ENCODE data around the gene AOC2. TPM values are rescaled to one million over a fixed set of nuclear protein-coding genes. Genes with fewer than 3 reads are reported as not detected.

Gene AOC2
- total and polyA plus RNA-seq, 10 of the 15 experiments (the other 5 are each of a cell fraction or from before 2014, with no cell fraction given): 0.08 to 1.9 (median 0.62) TPM

DNA sequence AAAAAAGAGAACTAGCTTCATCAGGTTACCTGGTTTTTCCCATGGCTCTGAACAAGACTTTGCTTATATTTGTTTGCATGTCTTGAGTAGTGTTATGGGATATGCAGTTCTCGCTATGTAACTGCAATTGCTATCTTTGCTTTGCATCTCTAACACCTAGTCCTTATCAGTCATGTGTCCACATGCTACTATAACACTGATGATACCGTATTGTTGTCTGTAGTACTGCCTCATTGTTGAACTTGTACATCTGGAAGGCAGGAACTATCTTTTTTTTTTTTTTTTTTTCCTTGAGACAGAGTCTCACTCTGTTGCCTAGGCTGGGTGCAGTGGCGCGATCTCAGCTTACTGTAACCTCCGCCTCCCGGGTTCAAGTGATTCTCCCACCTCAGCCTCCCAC lies 8.6 kb upstream of the AOC2 start:
- DNase-seq (ENCODE audit: low read depth, low spot score) (no peak), FAIRE-seq (no peak), ATAC-seq (no peak)
- Histone ChIP-seq H3K36me3 (ENCODE audit: control insufficient read depth in 2 of 2, insufficient read depth in 2 of 2, low read length in 1 of 2) (peaks cover 2 to 23% of the 10 kb centered on the region in 2 experiments; a peak in 3 of 4 replicates), H3K4me2 (ENCODE audit: control insufficient read depth, insufficient read depth) (no peak overlapping the region), H3K27me3 (replicated peaks in 1 of 2; ENCODE audit: control insufficient read depth in 2 of 2, insufficient read depth in 2 of 2, low read length in 1 of 2) (no peaks in the 10 kb centered on the region), H4K20me1 (ENCODE audit: control insufficient read depth, insufficient read depth) (no peaks in the 10 kb centered on the region), H2AFZ (ENCODE audit: control insufficient read depth, low read depth, low read length) (no peak overlapping the region), H3K9me3 (replicated peaks; ENCODE audit: control insufficient read depth, insufficient read depth, low read length) (no peaks in the 10 kb centered on the region; the same call in 2 of the 3 replicates), H3K4me3 (no peak overlapping the region), H3K27ac (ENCODE audit: control insufficient read depth, insufficient read depth) (no peak overlapping the region), H3K79me2 (ENCODE audit: control insufficient read depth, insufficient read depth, low read length) (peaks cover 30% of the 10 kb centered on the region), H3K4me1 (ENCODE audit: control insufficient read depth, insufficient read depth, low read length) (peaks cover 5% of the 10 kb centered on the region; the same call in 1 of the 2 replicates), H3K9ac (ENCODE audit: control insufficient read depth, insufficient read depth, low read length) (no peak overlapping the region)
- in situ Hi-C loops (cut with MboI) (no loop called here), intact Hi-C loops (cut with micrococcal nuclease; ENCODE audit: unreplicated experiment) (no loop called here)
- BruUV-seq (replicated peaks): no TSS peak
- ChIA-PET POLR2A (interaction anchor here (0.6 to 0.8 kb wide), 2 partner anchors 11 to 40 kb away, joined by 3 to 4 read pairs; partner anchors contain the start of gene BECN1), SMC1A (ENCODE audit: uncharacterized antibody, unreplicated experiment) (interaction anchor here (0.6 to 1.6 kb wide), 4 partner anchors 11 to 163 kb away, joined by 3 to 4 read pairs (median 4); partner anchors contain the start of gene RPL27), CTCF (interaction anchor here (0.7 to 6.8 kb wide), 5 partner anchors 10 to 162 kb away, joined by 3 to 81 read pairs (median 5); partner anchors contain the start of genes BECN1 and RPL27), RAD21 (ENCODE audit: unreplicated experiment) (no interaction called here)
- TF ChIP-seq IKZF1 (conservative IDR thresholded peaks at IDR 0.05) (no peak), POLR2AphosphoS5 (IDR thresholded peaks at IDR 0.05; ENCODE audit: low read length) (0 out of 2 replicates have a peak, but pooled peaks have one; percentile 34)
- 89% methylated on average over 6 of the region's 6 CpGs for WGBS (ENCODE audit: insufficient coverage, insufficient replicate concordance, low lambda C conversion rate, missing lambda C conversion rate)

DNA sequence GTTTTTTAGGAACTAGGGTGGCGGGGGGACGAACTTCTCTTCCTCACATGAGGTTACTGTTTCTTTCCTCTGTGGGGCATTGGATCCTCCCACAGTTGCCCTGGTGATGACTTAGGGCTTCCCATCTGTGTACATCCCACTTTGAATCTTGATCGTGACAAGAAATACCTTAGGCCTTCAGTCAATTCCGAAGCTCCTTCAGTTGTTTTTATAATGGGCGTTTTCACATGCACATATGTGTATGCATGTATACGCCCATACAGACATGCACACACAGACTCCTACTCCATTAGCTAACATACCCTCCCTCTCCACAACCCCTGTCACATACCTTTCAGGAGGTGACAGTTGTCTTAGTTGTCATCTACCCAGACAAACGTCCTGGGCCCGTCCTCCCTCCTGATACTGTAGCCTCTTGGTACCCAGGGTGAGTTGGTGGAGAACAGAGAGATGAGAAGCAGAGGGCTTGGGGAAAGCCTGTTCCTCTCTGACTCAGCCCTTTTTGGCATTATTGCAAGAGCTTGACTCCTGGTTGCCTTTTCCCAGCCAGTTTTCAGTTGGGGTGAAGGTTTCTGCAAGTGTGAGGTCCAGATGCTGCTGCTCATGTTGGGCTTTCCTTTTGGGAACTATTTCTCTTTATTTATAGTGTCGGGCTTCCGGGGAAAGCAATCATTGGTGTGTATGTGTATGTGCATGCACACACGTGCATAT lies 2.2 kb upstream of the AOC2 start:
- WGBS (ENCODE audit: insufficient coverage, insufficient replicate concordance, low lambda C conversion rate, missing lambda C conversion rate): 82% methylated on average over 11 of the region's 11 CpGs
- ChIA-PET SMC1A (ENCODE audit: uncharacterized antibody, unreplicated experiment) (interaction anchor here (0.9 to 1.7 kb wide), 2 partner anchors 87 to 156 kb away, joined by 3 to 7 read pairs; partner anchors contain the start of gene RPL27), POLR2A (interaction anchor here (1.2 kb wide), 1 partner anchor 23 kb away, joined by 3 read pairs; no protein-coding TSS in a partner anchor), RAD21 (ENCODE audit: unreplicated experiment) (interaction anchor here (0.6 kb wide), 1 partner anchor 166 kb away, joined by 5 read pairs; no protein-coding TSS in a partner anchor), CTCF (interaction anchor here (1.6 to 4.7 kb wide), 2 partner anchors 87 to 156 kb away, joined by 5 to 38 read pairs; partner anchors contain the start of gene RPL27)
- BruUV-seq (replicated peaks): TSS peak; percentile 39
- no peak overlapping the region for H3K9ac ChIP-seq (ENCODE audit: control insufficient read depth, insufficient read depth, low read length)
- FAIRE-seq (no peak), DNase-seq (ENCODE audit: low read depth, low spot score) (no peak), ATAC-seq (no peak)
- H3K9me3 ChIP-seq (replicated peaks; ENCODE audit: control insufficient read depth, insufficient read depth, low read length): no peaks in the 10 kb centered on the region
- no peak overlapping the region for H3K27ac ChIP-seq (ENCODE audit: control insufficient read depth, insufficient read depth)
- H3K4me1 ChIP-seq (ENCODE audit: control insufficient read depth, insufficient read depth, low read length): no peaks in the 10 kb centered on the region; the same call in 1 of the 2 replicates
- intact Hi-C loops (cut with micrococcal nuclease; ENCODE audit: unreplicated experiment): loop anchor here (2.0 to 10.0 kb wide), 2 partner anchors 95 to 153 kb away; partner anchors contain the start of gene RPL27
- no peaks in the 10 kb centered on the region for H3K27me3 ChIP-seq (replicated peaks in 1 of 2; ENCODE audit: control insufficient read depth in 2 of 2, insufficient read depth in 2 of 2, low read length in 1 of 2)
- H3K79me2 ChIP-seq (ENCODE audit: control insufficient read depth, insufficient read depth, low read length): no peaks in the 10 kb centered on the region
- no peak overlapping the region for H2AFZ ChIP-seq (ENCODE audit: control insufficient read depth, low read depth, low read length)
- in situ Hi-C loops (cut with MboI): no loop called here
- H3K4me3 ChIP-seq: no peak overlapping the region
- H3K36me3 ChIP-seq (ENCODE audit: control insufficient read depth in 2 of 2, insufficient read depth in 2 of 2, low read length in 1 of 2): peaks cover 16 to 41% of the 10 kb centered on the region in 2 experiments
- TF ChIP-seq ZNF384 (IDR thresholded peaks at IDR 0.05; ENCODE audit: borderline replicate concordance, low read depth, low read length) (no peak), RAD21 (IDR thresholded peaks at IDR 0.05; ENCODE audit: insufficient read depth, low read depth, low read length) (no peak), POLR2A (IDR thresholded peaks at IDR 0.05; ENCODE audit: low read depth, low read length) (peak; percentile 30; the same call in 1 of the 2 replicates), YY1 (IDR thresholded peaks at IDR 0.05; ENCODE audit: low read depth, low read length) (no peak), POLR2AphosphoS5 (IDR thresholded peaks at IDR 0.05; ENCODE audit: low read length) (peak; percentile 24)
- TF ChIP-seq, protein P1, sequence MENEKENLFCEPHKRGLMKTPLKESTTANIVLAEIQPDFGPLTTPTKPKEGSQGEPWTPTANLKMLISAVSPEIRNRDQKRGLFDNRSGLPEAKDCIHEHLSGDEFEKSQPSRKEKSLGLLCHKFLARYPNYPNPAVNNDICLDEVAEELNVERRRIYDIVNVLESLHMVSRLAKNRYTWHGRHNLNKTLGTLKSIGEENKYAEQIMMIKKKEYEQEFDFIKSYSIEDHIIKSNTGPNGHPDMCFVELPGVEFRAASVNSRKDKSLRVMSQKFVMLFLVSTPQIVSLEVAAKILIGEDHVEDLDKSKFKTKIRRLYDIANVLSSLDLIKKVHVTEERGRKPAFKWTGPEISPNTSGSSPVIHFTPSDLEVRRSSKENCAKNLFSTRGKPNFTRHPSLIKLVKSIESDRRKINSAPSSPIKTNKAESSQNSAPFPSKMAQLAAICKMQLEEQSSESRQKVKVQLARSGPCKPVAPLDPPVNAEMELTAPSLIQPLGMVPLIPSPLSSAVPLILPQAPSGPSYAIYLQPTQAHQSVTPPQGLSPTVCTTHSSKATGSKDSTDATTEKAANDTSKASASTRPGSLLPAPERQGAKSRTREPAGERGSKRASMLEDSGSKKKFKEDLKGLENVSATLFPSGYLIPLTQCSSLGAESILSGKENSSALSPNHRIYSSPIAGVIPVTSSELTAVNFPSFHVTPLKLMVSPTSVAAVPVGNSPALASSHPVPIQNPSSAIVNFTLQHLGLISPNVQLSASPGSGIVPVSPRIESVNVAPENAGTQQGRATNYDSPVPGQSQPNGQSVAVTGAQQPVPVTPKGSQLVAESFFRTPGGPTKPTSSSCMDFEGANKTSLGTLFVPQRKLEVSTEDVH (IDR thresholded peaks at IDR 0.05; ENCODE audit: low read depth, partially characterized antibody): no peak
- H3K4me2 ChIP-seq (ENCODE audit: control insufficient read depth, insufficient read depth): no peak overlapping the region
- no peaks in the 10 kb centered on the region for H4K20me1 ChIP-seq (ENCODE audit: control insufficient read depth, insufficient read depth)

Measured in GM12878 (cell line).